GM19463 (cell line): ENCODE measurements around the gene PRKAG2.

Experiments
- ATAC-seq: cut with Tn5 transposase; IDR thresholded peaks from one replicate; pipeline ENCODE4 v1.9.1; 2021; ENCODE audit warnings: mild to moderate bottlenecking, moderate library complexity; ENCODE audit not compliant: unreplicated experiment

The PRKAG2 gene

GRCh38 chr7:151866761-151867655 is 9.9 kb downstream of the PRKAG2 start:
- ATAC-seq, result no peak

GRCh38 chr7:151866028-151866427 is 10.9 kb downstream of the PRKAG2 start:
- no peak for ATAC-seq

GRCh38 chr7:151865070-151865670 is 11.7 kb downstream of the PRKAG2 start:
- no peak for ATAC-seq

GRCh38 chr7:151864561-151864960 is 12.4 kb downstream of the PRKAG2 start:
- ATAC-seq, result no peak

GRCh38 chr7:151864081-151864480 is 12.8 kb downstream of the PRKAG2 start:
- ATAC-seq, result no peak

GRCh38 chr7:151863386-151864079 is 13.4 kb downstream of the PRKAG2 start:
- ATAC-seq, result no peak

GRCh38 chr7:151862606-151863381 is 14.1 kb downstream of the PRKAG2 start:
- ATAC-seq, result no peak

- no peak for ATAC-seq
Measured at GRCh38 chr7:151861881-151862280, 15.0 kb downstream of the PRKAG2 start.

- no peak for ATAC-seq
Measured at GRCh38 chr7:151860771-151861170, 16.1 kb downstream of the PRKAG2 start.

- no peak for ATAC-seq
Measured at GRCh38 chr7:151859948-151860685, 16.8 kb downstream of the PRKAG2 start.

GRCh38 chr7:151859111-151859947 is 17.6 kb downstream of the PRKAG2 start:
- ATAC-seq, result no peak

- ATAC-seq, result no peak
Measured at GRCh38 chr7:151858456-151858855, 18.5 kb downstream of the PRKAG2 start.

- ATAC-seq, result no peak
Measured at GRCh38 chr7:151857866-151858450, 19.0 kb downstream of the PRKAG2 start.

- no peak for ATAC-seq
Measured at GRCh38 chr7:151857412-151857811, 19.5 kb downstream of the PRKAG2 start.

- ATAC-seq, result no peak
Measured at GRCh38 chr7:151856516-151856915, 20.4 kb downstream of the PRKAG2 start.

GRCh38 chr7:151856098-151856497 is 20.8 kb downstream of the PRKAG2 start:
- no peak for ATAC-seq

GRCh38 chr7:151854720-151855071 is 22.2 kb downstream of the PRKAG2 start:
- ATAC-seq, result no peak

- ATAC-seq, result no peak
Measured at GRCh38 chr7:151853896-151854719, 22.8 kb downstream of the PRKAG2 start.
